ENCODE results near the gene BTBD16. TPM values are rescaled to one million over a fixed set of nuclear protein-coding genes. Genes with fewer than 3 reads are reported as not detected.

The BTBD16 gene
- polyA plus RNA-seq, 3 donors, result not detected

GRCh38 chr10:122331100-122331499 lies 60.0 kb downstream of the BTBD16 start:
- no peaks in the 10 kb centered on the region for H3K36me3 ChIP-seq (replicated peaks in 1 of 2; ENCODE audit: control insufficient read depth in 1 of 2, insufficient read depth in 2 of 2, low read length in 2 of 2)
- no peak for DNase-seq
- H3K27ac Mint-ChIP-seq, result no peak overlapping the region
- H3K9me3 Mint-ChIP-seq, result peaks cover 0 to 2% (median 0%) of the 10 kb centered on the region in 7 donors
- H3K27me3 Mint-ChIP-seq (ENCODE audit: low read depth in 3 of 3), result peaks cover 4 to 28% (median 12%) of the 10 kb centered on the region in 3 donors
- TF ChIP-seq, protein P1, sequence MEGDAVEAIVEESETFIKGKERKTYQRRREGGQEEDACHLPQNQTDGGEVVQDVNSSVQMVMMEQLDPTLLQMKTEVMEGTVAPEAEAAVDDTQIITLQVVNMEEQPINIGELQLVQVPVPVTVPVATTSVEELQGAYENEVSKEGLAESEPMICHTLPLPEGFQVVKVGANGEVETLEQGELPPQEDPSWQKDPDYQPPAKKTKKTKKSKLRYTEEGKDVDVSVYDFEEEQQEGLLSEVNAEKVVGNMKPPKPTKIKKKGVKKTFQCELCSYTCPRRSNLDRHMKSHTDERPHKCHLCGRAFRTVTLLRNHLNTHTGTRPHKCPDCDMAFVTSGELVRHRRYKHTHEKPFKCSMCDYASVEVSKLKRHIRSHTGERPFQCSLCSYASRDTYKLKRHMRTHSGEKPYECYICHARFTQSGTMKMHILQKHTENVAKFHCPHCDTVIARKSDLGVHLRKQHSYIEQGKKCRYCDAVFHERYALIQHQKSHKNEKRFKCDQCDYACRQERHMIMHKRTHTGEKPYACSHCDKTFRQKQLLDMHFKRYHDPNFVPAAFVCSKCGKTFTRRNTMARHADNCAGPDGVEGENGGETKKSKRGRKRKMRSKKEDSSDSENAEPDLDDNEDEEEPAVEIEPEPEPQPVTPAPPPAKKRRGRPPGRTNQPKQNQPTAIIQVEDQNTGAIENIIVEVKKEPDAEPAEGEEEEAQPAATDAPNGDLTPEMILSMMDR (IDR thresholded peaks at IDR 0.05), result no peak
- H3K4me2 ChIP-seq (replicated peaks; ENCODE audit: extremely low read depth, low read length, poor library complexity, severe bottlenecking), result no peak overlapping the region
- intact Hi-C loops (cut with micrococcal nuclease), result loop anchor here in 1 of 2 donors (10.0 kb wide), 1 partner anchor 104 kb away; no protein-coding TSS in a partner anchor
- no peaks in the 10 kb centered on the region for H3K9me3 ChIP-seq (replicated peaks in 1 of 2; ENCODE audit: control insufficient read depth in 1 of 2, insufficient read depth in 1 of 2, low read length in 2 of 2)
- no peaks in the 10 kb centered on the region for H3K79me2 ChIP-seq (ENCODE audit: insufficient read depth, low read length)
- no peak overlapping the region for H3K27ac ChIP-seq (ENCODE audit: low read depth in 1 of 2, low read length in 2 of 2)
- H3K4me1 ChIP-seq (ENCODE audit: control insufficient read depth in 1 of 2, insufficient read depth in 2 of 2, low read length in 2 of 2), result peaks cover 0 to 10% of the 10 kb centered on the region in 2 donors
- H3K4me1 Mint-ChIP-seq, result peaks cover 10% of the 10 kb centered on the region
- no peaks in the 10 kb centered on the region for H3K36me3 Mint-ChIP-seq
- no peaks in the 10 kb centered on the region for H3K27me3 ChIP-seq (ENCODE audit: control insufficient read depth in 2 of 2, insufficient read depth in 2 of 2, low read length in 2 of 2)
- no peak overlapping the region for H2AFZ ChIP-seq (ENCODE audit: insufficient read depth, low read depth, low read length, poor library complexity, severe bottlenecking)
- H3K4me3 ChIP-seq (replicated peaks in 1 of 3; ENCODE audit: low read depth in 2 of 3, low read length in 3 of 3), result no peak overlapping the region
- H4K20me1 ChIP-seq (ENCODE audit: insufficient read depth, low read length), result no peaks in the 10 kb centered on the region
- 95% methylated on average over 4 of the region's 7 CpGs for WGBS (ENCODE audit: insufficient coverage)
- H3K9ac ChIP-seq (ENCODE audit: insufficient read depth, low read length, poor library complexity, severe bottlenecking), result no peak overlapping the region
- H3K4me3 Mint-ChIP-seq, result no peak overlapping the region

DNA sequence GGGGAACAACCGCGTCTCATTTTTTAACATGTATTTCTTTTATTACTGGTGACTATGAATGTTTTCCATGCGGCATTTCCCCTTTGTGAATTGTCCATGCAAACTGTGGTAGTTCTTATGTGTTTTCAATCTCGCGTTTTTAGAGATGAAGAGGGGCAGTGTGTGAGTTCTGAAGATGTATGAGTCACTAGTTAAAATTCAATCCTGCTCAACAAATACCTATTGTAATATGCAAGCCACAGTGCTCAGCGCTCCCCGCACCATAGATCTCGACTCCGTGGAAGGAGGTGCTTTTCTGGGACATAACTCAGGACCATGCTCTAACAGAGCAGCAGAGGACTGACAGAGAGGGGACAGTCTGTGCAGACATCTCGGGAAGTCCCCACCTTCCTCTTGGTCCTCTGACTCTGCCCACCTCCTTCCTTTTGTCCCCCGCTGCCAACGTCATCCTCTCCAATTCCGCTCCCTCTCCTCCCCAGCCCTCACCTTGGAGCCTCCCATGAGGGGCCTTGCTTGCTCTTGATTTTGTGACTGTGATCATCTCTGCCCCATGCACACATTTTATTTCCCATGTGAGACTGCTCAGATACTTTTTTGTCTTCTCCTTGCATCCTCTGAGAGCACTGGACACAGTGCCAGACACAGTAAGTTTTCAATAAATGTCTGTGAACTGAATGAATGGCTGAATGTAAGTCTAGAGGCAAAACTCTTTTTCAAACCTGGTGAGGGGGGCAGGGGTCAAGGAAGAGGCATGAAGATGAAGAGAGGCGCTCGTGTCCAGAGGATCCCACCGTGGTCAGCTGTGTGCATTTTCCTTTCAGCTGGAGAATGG lies 60.7 kb downstream of the BTBD16 start:
- Histone ChIP-seq H3K27me3 (ENCODE audit: control insufficient read depth in 2 of 2, insufficient read depth in 2 of 2, low read length in 2 of 2) (no peaks in the 10 kb centered on the region), H3K4me2 (replicated peaks; ENCODE audit: extremely low read depth, low read length, poor library complexity, severe bottlenecking) (no peak overlapping the region), H3K9me3 (replicated peaks in 1 of 2; ENCODE audit: control insufficient read depth in 1 of 2, insufficient read depth in 1 of 2, low read length in 2 of 2) (no peaks in the 10 kb centered on the region), H3K27ac (ENCODE audit: low read depth in 1 of 2, low read length in 2 of 2) (no peak overlapping the region), H3K9ac (ENCODE audit: insufficient read depth, low read length, poor library complexity, severe bottlenecking) (no peak overlapping the region), H3K4me3 (replicated peaks in 1 of 3; ENCODE audit: low read depth in 2 of 3, low read length in 3 of 3) (no peak overlapping the region), H4K20me1 (ENCODE audit: insufficient read depth, low read length) (no peaks in the 10 kb centered on the region), H3K79me2 (ENCODE audit: insufficient read depth, low read length) (no peaks in the 10 kb centered on the region), H2AFZ (ENCODE audit: insufficient read depth, low read depth, low read length, poor library complexity, severe bottlenecking) (no peak overlapping the region), H3K36me3 (replicated peaks in 1 of 2; ENCODE audit: control insufficient read depth in 1 of 2, insufficient read depth in 2 of 2, low read length in 2 of 2) (no peaks in the 10 kb centered on the region), H3K4me1 (ENCODE audit: control insufficient read depth in 1 of 2, insufficient read depth in 2 of 2, low read length in 2 of 2) (peaks cover 0 to 10% of the 10 kb centered on the region in 2 donors)
- H3K27ac Mint-ChIP-seq, result no peak overlapping the region
- no peak overlapping the region for H3K4me3 Mint-ChIP-seq
- TF ChIP-seq, protein P1 (IDR thresholded peaks at IDR 0.05), result no peak
- peaks cover 0 to 1% (median 0%) of the 10 kb centered on the region in 7 donors for H3K9me3 Mint-ChIP-seq
- H3K36me3 Mint-ChIP-seq, result no peaks in the 10 kb centered on the region
- WGBS (ENCODE audit: insufficient coverage), result 89% methylated on average over 8 of the region's 16 CpGs
- H3K4me1 Mint-ChIP-seq, result peaks cover 10% of the 10 kb centered on the region
- peaks cover 4 to 27% (median 10%) of the 10 kb centered on the region in 3 donors for H3K27me3 Mint-ChIP-seq (ENCODE audit: low read depth in 3 of 3)
- DNase-seq, result no peak
- intact Hi-C loops (cut with micrococcal nuclease), result loop anchor here in 1 of 2 donors (10.0 kb wide), 1 partner anchor 103 kb away; no protein-coding TSS in a partner anchor
